ENCODE data around the gene RGL2.

GRCh38 chr6:33313709-33314514, 15.2 kb upstream of the RGL2 start, which contains the start of gene TAPBP:
- TF ChIP-seq CTCF (conservative IDR thresholded peaks at IDR 0.05; ENCODE audit: low read depth, low read length) = no peak
- no peak for TF ChIP-seq EZH2 (IDR thresholded peaks at IDR 0.05; ENCODE audit: borderline replicate concordance, low read depth, low read length, poor library complexity, severe bottlenecking)
